ENCODE data around the gene ITM2C.

Gene ITM2C

DNA sequence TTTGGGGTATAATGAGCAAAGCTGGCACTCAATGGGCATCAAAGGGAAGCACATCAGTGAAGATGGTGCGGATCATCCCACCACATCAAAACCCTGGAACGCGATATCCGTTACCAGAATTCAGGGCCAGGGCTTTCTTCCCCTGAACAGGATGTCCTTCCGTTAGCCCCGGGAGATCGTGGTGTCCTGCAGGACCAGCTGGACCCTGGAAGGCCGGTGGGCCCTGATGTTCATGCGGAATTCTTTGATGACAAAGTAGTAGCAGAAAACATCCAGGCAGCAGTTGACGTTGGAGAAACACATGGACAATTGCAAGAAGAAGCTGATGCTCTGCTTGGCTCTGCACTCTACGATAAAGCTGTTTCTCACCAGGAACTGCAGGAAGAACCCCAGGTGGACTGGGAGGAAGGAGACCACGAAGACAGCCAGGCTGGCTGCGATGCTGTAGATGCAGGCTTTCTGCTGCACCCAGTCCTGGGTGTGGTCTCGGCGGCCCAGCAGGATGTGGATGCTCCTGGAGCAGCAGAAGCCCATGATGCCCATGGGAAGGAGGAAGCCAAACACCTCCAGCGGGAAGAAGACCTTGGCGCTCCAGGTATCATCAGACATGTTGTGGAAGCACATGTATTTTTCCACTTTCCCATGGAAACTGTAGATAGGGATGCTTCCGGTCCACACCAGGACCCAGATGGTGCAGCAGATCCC lies 45.3 kb downstream of the ITM2C start:
- no peak for DNase-seq (ENCODE audit: low read depth)
- TF ChIP-seq, protein P1, sequence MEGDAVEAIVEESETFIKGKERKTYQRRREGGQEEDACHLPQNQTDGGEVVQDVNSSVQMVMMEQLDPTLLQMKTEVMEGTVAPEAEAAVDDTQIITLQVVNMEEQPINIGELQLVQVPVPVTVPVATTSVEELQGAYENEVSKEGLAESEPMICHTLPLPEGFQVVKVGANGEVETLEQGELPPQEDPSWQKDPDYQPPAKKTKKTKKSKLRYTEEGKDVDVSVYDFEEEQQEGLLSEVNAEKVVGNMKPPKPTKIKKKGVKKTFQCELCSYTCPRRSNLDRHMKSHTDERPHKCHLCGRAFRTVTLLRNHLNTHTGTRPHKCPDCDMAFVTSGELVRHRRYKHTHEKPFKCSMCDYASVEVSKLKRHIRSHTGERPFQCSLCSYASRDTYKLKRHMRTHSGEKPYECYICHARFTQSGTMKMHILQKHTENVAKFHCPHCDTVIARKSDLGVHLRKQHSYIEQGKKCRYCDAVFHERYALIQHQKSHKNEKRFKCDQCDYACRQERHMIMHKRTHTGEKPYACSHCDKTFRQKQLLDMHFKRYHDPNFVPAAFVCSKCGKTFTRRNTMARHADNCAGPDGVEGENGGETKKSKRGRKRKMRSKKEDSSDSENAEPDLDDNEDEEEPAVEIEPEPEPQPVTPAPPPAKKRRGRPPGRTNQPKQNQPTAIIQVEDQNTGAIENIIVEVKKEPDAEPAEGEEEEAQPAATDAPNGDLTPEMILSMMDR (IDR thresholded peaks at IDR 0.05; ENCODE audit: control insufficient read depth, insufficient read depth, low read depth, low read length, missing control alignments) = no peak
- no peak overlapping the region for H3K4me3 ChIP-seq (ENCODE audit: control insufficient read depth, low read depth, low read length)

DNA sequence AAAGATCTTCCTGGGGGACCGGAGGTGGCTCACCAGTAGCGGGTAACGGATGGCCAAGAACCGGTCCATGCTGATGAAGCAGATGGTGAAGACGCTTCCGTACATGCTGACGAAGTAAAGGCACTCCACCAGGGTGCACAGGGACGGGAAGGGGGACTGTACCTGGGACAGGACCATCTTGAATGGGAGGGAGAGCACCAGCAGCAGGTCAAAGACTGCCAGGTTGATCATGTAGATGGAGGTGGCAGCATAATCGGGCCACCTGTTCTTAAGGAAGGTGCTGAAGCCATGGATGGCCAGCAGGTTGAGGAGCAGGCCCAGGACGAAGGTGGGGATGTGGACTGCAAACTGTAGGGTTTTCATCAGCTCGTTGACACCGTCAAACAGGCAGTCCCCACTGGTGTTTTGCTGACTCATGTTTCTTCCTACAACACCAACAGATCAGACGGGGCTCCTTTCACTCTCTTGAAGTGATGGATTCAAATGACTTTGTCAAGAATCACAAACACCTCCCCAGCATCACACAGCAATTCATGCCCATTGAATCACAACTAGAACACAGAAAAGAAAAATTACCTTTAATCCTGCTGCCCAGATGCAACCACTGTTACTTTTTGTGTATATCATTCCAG lies 45.9 kb downstream of the ITM2C start:
- no peak overlapping the region for H3K4me3 ChIP-seq (ENCODE audit: control insufficient read depth, low read depth, low read length)
- TF ChIP-seq, protein P1 (IDR thresholded peaks at IDR 0.05; ENCODE audit: control insufficient read depth, insufficient read depth, low read depth, low read length, missing control alignments) = no peak
- no peak for DNase-seq (ENCODE audit: low read depth)

DNA sequence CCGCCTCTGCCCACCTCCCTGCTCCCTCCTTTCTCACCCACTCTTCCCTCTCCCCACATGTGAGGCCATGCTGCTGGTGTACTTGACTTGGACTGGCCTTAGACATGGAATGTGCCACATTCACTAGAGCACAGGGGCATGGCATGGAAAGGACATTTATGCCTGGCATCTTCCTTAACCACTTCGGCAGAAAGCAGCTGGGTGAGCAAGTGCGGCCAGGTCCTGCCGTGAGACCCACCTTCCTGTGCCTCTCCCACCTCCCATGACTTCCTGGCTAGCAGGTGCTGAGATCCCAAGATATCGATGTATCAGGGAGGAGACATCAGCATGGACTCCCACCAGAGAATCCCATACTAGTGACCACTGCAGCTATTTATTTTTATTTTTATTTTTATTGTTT lies 47.3 kb downstream of the ITM2C start:
- TF ChIP-seq, protein P1 (IDR thresholded peaks at IDR 0.05; ENCODE audit: control insufficient read depth, insufficient read depth, low read depth, low read length, missing control alignments) = no peak
- no peak for DNase-seq (ENCODE audit: low read depth)
- no peak overlapping the region for H3K4me3 ChIP-seq (ENCODE audit: control insufficient read depth, low read depth, low read length)

DNA sequence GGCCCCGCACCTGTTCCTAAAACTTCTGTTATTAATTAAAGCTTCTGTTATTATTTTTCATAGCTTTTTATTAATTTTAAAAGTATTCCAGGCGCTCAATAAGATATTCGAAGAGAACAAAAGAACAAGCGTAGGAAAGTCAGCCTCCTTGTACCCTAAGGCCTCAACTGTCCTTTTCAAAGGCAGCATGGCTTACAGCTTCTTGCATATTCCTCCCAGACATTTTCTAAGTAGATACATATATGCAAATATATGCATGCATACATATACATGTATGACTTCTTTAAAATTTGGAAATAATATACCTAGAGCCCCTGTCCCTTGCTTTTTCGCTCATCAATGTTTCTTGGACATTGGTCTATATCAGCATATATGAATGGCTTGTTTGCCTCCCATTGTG lies 48.0 kb downstream of the ITM2C start:
- H3K4me3 ChIP-seq (ENCODE audit: control insufficient read depth, low read depth, low read length) = no peak overlapping the region
- no peak for DNase-seq (ENCODE audit: low read depth)
- TF ChIP-seq, protein P1 (IDR thresholded peaks at IDR 0.05; ENCODE audit: control insufficient read depth, insufficient read depth, low read depth, low read length, missing control alignments) = no peak

DNA sequence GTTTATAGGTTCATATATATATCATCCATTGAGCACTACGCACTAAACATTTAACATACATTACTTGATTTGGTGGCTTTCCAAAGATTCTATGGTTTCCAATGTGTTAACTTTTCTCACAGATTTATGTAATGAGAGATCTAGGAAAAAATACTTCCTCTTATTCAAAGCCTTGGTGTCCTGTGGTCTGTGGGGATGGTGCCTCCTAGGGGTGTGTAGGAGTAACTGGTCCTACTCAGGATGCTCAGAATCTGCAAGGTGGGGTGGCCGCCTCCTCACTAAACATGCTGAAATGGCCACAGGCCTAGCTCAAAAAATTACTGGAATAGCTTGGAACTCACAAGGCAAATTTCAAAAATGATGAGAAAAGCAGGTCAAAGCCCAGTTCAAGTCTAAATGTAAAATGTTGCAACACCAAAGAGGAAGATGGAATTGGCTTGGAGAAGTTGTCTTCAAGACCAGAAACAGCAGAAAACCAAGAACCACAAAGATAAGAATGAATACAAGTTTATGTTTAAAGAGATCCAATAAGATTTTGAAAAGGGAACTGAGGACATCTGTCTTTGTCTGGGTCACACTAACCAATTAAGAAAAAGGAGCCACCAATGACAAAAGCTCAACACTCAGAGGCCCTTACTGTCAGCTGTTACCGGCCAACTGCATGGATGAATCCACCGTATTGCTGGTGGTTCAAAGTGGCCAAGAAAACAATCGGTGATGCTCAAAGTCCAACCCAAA lies 48.8 kb downstream of the ITM2C start:
- TF ChIP-seq, protein P1 (IDR thresholded peaks at IDR 0.05; ENCODE audit: control insufficient read depth, insufficient read depth, low read depth, low read length, missing control alignments) = peak; percentile 41
- DNase-seq (ENCODE audit: low read depth) = no peak
- H3K4me3 ChIP-seq (ENCODE audit: control insufficient read depth, low read depth, low read length) = no peak overlapping the region

DNA sequence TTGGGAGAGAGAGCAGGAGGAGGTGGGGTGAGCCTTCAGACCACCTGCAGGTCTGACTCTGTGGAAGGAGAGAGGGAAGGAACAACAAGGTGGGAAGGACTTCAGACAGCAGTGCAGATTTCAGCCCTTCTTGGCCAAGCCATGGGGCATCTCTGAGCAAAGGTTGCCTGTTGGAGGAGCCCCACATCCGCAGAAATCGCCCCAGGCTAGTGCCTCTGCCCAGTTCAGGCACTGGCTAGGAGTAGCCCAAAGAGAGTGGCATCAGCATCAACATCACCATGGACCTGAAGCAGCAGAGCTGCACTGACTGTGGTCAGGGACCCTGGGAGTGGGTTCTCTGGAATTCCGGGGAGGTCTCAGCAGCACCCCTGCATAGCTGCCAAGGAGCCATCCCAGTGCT lies 50.1 kb downstream of the ITM2C start:
- TF ChIP-seq, protein P1 (IDR thresholded peaks at IDR 0.05; ENCODE audit: control insufficient read depth, insufficient read depth, low read depth, low read length, missing control alignments) = no peak
- H3K4me3 ChIP-seq (ENCODE audit: control insufficient read depth, low read depth, low read length) = no peak overlapping the region
- no peak for DNase-seq (ENCODE audit: low read depth)
